Kasumi-1 (cell line): ENCODE results near the gene RASD2.
A peak's percentile ranks its signal among the peaks of the same experiment; 100 is the strongest.

ENCODE experiments used
- DNase-seq, 2 experiments: peaks; one replicate each; lab custom pipeline; 2025; lab: John Stamatoyannopoulos, UW

The RASD2 gene

GRCh38 chr22:35518811-35519210 lies 21.8 kb upstream of the RASD2 start:
- no peak for DNase-seq

GRCh38 chr22:35519306-35520000 lies 21.2 kb upstream of the RASD2 start:
- no peak for DNase-seq

DNA sequence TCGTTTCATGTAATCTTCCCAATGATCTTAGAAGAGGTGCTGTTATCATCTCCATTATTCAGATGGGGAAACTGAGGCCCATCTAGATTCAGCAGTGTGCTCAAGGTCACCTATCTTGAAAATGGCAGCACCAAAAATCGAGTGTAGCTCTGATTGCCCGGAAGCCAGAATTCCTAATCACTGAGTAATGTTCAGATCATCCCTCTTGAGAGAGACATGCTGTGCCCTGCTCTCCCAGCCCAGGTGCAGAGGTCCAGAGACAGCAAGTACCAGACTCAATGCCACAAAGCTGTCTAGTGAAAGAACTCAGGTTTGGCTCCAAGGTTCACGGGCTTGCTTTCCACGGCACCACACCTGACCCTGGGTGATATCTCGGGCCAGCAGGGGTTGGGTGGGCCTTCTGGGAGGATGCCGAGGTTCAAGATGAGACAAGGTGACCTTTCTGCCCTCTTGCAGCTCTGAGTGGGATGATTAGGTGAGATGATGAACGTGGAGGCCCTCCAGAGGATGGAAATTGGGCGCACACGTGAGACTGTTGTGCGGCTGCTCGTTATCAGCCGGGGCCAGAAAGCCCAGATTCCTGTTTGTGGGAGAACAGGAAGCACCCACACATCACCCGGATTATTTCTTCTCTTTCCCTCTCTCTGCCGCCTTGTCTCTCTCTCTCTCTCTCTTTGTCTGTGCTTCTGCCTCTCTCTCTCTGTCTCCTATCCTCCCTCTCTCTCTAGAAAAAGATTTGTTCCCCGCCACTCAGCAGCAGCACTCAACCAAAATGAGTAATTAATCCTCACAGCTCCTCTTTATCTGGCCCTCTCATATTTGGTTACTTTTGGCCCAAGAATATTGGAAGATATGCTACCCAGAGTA lies 19.0 kb upstream of the RASD2 start:
- DNase-seq, result no peak

GRCh38 chr22:35522225-35523149 lies 18.1 kb upstream of the RASD2 start:
- no peak for DNase-seq

GRCh38 chr22:35523167-35523947 lies 17.3 kb upstream of the RASD2 start:
- DNase-seq, result no peak

DNA sequence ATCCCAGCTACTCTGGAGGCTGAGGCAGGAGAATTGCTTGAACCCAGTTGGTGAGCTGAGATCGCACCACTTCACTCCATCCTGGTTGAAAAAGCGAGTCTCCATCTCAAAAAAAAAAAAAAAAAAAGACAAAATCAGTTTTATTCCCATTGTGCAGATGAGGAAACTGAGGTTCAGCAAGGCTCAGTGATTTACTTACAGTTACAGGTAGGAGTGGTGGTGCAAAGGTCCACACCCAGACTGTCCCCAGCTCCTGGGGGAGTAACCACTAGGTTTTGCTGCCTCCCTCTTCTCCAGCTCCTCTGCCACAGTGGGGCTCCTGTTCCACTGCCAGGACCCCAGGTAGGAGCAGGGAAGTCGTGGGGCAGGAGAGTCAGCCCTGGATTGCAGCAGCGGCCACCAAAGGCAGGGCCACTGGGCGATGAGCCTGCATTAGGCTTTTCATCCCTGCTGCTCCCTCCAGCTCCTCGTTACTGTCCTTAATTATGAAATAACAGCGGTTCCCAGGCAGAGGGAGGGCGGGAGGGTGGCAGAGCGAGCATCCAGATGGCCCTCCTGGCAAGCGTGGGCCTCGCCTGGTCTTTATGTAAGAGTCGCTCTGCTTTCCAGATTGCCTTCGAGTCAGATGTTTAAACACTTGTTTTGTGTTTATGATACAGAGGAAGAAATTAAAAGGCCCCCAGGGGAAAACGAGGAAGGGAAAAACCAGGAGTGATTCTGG lies 15.5 kb upstream of the RASD2 start:
- no peak for DNase-seq

DNA sequence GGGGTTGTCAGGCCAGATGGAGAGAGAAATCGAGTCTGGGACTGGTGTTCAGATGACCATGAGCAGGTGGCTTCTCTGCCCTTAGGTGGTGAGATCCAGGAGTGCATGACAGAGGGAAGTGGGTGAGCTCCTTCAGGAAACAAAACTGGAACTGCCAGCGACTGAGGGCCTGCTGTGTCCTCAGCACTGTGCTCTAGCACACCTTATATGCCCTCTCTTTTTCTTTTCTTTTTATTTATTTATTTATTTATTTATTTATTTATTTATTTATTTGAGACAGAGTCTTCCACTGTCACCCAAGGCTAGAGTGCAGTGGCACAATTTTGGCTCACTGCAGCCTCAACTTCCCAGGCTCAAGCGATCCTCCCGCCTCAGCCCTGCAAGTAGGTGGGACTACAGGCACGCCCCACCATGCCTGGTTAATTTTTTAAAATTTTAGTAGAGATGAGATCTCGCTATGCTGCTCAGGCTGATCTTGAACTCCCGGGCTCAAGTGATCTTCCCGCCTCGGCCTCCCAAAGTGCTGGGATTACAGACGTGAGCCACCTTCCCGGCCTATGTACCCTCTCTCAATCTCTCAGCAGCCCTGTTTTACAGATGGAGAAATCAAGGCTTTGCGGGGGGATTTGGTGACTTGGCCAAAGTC lies 14.8 kb upstream of the RASD2 start:
- no peak for DNase-seq

DNA sequence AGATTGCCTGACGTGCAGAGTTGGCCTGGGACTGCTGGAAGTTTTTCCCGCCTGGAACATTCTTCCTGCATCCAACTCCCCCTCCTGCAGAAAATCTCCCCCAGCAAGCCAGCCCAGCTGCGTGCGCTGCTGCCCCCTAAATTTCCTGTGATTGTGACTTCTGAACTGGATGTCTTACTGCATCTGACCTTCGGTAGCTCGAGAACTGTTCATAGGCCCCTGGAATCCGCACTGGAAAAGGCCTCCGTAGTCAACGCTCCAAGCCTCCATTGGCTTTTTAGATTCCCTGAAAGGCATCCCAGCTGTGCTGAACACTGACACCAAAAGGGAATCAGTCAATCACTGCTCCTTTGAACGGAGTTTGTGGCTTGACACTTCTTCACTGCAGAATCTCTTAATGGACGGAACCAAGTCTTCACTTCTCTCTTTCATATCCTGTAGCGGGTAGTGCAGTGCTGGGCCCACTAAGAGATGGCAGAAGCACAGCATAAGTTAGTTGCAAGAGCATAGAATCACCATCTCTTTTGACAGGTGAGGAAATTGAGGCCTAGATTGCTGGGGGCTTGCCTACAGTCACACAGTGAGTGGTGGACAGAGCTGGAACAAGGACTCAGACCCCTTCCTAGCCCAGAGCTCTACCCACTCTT lies 14.2 kb upstream of the RASD2 start:
- DNase-seq, result no peak

GRCh38 chr22:35528927-35529326 lies 11.7 kb upstream of the RASD2 start:
- no peak for DNase-seq

GRCh38 chr22:35530700-35531099 lies 9.9 kb upstream of the RASD2 start:
- DNase-seq, result no peak

- DNase-seq, result no peak
Observed at GRCh38 chr22:35531202-35531601, 9.4 kb upstream of the RASD2 start.

- DNase-seq, result no peak
Observed at GRCh38 chr22:35531676-35532075, 9.0 kb upstream of the RASD2 start.

DNA sequence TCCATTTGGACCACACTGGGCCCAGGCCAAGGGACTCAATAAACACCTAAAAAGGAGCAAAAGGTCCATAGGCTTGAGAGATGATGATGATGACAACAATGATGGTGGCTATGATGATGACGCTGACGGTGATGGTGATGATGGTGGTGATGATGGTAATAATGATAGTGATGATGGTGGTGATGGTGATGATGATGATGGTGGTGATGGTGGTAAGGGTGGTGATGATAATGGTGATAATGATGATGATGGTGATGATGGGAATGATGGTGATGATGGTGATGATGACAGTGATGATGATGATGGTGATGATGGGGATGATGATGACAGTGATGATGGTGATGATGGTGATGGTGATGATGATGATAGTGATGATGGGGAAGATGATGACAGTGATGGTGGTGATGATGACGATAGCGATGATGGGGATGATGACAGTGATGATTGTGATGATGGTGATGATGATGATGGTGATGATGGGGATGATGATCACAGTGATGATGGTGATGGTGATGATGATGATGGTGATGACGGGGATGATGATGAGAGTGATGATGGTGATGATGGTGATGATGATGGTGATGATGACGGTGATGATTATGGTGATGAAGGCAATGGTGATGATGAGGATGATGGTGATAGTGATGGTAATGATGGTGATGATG lies 7.1 kb upstream of the RASD2 start:
- no peak for DNase-seq

DNA sequence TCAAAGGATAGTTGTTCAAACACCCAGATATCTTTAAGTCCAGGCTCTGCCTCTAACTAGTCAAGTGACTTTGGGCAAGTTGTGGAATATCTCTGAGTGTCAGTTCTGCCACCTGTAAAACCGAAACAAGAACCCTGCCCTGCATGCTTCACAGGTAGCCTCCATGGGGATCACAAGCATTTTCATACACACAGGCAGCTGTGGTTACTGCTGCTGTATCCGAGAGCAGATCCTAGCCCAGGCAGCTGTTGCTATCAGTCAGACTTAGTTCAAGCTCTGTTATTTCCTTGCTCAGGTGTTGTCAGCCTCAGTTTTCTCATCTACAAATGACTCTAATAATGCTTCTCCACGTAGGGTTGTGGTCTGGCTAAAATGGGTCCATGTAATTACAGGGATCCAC lies 6.5 kb upstream of the RASD2 start:
- DNase-seq, result no peak

DNA sequence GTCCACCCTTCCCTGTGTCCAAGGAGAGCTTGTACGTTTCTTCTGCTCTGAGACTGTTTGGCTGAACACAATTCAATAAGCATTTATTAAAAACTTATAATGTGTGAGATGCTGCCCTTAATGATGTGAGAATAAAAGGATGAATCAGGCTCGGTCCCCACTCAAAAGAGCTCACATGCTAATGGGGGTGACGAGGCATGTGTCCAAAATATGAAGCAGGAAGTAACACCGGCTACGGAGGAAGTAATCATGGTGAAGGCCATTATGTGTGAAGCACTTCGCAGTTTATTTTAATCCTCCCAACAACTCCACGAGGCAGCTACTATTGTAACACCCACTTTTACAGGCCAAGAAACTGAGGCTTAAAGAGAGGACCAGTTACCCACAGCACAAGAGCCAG lies 3.4 kb upstream of the RASD2 start:
- no peak for DNase-seq

DNA sequence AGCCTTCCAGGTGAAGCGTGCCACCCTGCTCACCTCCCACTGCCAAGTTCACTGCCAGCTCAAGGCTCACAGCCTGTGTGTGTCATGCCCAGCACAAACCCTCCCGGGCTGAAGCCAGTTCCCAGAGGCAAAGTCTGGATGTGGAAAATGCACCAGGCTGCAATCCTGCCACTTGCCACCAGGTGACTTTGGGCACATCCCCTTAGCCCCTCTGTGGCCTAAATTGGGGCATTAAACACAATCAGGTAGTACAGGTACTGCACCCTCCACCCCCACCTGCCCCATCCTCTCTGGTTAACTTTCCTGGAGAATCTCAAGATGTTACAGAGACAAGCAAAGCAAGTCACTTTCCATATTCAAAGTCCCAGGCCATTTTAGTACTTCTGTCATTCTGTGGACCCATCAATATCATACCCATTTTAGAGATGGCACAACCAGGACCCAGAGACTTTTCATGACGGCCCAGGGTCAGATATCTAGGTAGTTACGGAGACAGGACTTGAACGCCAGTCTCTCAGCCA lies 1.8 kb upstream of the RASD2 start:
- DNase-seq, result peak; percentile 13 to 14

DNA sequence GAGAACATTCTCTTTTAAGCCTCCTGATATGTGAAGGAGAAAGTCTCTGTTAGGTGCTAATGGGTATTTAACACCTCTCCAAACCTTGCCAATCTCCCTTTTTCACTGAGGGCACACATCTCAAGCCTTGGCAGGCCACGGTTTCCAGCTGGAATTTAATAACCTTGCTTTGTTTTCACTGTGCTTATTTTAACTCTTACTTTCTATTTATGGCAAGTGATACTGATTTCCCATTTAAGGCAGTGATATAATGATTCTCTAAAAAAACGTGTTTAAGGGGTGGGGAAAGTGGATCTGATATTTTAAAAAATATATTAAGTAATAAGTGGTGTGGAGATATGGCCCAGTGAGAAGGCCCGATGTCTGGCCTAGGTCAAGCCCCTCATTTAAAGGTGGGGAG lies 1.1 kb upstream of the RASD2 start:
- DNase-seq, result no peak

DNA sequence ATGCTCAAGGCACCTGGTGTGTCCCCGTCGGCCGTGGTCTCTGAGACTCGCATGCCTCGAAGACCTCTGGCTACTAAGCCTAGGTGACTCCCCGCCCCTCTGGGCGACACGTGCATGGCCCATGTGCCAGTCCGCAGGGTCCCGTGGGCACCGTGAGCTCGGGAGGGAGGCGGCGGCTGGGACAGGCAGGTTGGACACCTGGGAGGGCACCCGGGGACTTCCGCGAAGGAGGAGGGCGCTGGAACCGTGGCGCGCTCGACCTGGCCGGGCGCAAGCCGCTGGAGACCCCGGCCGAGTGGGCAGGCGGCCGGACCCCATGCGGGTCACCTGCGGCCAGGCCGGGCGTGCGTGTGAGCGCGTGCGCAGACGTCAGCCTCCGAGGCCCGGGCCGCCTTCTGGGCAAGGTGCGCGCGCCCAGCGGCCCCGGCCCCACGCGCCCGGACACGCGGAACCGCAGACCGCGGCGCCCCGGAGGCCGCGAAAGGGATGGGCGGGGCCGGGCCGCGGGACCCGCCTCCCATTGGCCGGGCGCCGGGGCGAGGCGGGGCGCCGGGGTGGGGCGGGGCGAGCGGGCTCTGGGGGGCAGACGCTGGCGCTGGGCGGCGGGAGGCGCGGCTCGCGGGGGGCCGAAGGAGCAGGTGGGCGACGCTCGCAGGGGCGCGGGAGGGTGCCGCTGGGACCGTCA lies 579 bp upstream of the RASD2 start:
- peak in 1 of 2 experiments; percentile 16 for DNase-seq
